Neural progenitor cell (in vitro differentiated cells): ENCODE results near the gene LRP5. TPM values are rescaled to one million over a fixed set of nuclear protein-coding genes. Genes with fewer than 3 reads are reported as not detected.
A peak's percentile ranks its signal among the peaks of the same experiment; 100 is the strongest.

Experiments
- DNase-seq: peaks from one replicate; pipeline ENCODE4 v3.0.0-alpha.2; 2016; ENCODE audit warnings: low spot score
- H2AFZ ChIP-seq: fragments of 200-600 bp; sonication (generic); replicated peaks from 2 replicates; pipeline ENCODE4 v1.6.1; 2016; ENCODE audit warnings: antibody characterized with exemption
- H3F3A ChIP-seq: fragments of 200-600 bp; sonication (generic); 2 replicates; pipeline ENCODE4 v1.6.1; 2016; ENCODE audit warnings: antibody characterized with exemption, low read depth
- H3K27ac ChIP-seq: fragments of 200-600 bp; sonication (generic); 2 replicates; pipeline ENCODE4 v1.5.1; 2016; ENCODE audit warnings: mild to moderate bottlenecking
- H3K27me3 ChIP-seq: fragments of 200-600 bp; sonication (generic); 2 replicates; pipeline ENCODE4 v1.6.1; 2016; ENCODE audit warnings: mild to moderate bottlenecking, moderate library complexity
- H3K36me3 ChIP-seq: fragments of 200-600 bp; sonication (generic); 2 replicates; pipeline ENCODE4 v1.5.1; 2016
- H3K4me1 ChIP-seq: fragments of 200-600 bp; sonication (generic); 2 replicates; pipeline ENCODE4 v1.6.1; 2016; ENCODE audit warnings: mixed run types
- H3K4me2 ChIP-seq: fragments of 200-600 bp; sonication (generic); 2 replicates; pipeline ENCODE4 v1.6.1; 2016
- H3K4me3 ChIP-seq: fragments of 200-600 bp; sonication (generic); 2 replicates; pipeline ENCODE4 v1.5.1; 2016
- H3K79me2 ChIP-seq: fragments of 200-600 bp; sonication (generic); 2 replicates; pipeline ENCODE4 v1.6.1; 2016; ENCODE audit warnings: low read depth
- H3K9ac ChIP-seq: fragments of 200-600 bp; sonication (generic); 2 replicates; pipeline ENCODE4 v1.6.1; 2016
- H3K9me3 ChIP-seq: fragments of 200-600 bp; sonication (generic); 2 replicates; pipeline ENCODE4 v1.5.1; 2016; ENCODE audit warnings: low read depth
- H4K20me1 ChIP-seq: fragments of 200-600 bp; sonication (generic); 2 replicates; pipeline ENCODE4 v1.6.1; 2016; ENCODE audit warnings: low read depth
- H3K27ac Mint-ChIP-seq: 3 replicates; pipeline ENCODE4 v1.8.0; 2021; ENCODE audit warnings: mixed read lengths
- H3K27me3 Mint-ChIP-seq: 2 replicates; pipeline ENCODE4 v1.8.0; 2022; ENCODE audit warnings: low read depth, mild to moderate bottlenecking, inconsistent platforms, moderate library complexity, mixed read lengths; ENCODE audit not compliant: insufficient read depth
- H3K36me3 Mint-ChIP-seq: 3 replicates; pipeline ENCODE4 v1.8.0; 2021; ENCODE audit warnings: mixed read lengths
- H3K4me1 Mint-ChIP-seq: 3 replicates; pipeline ENCODE4 v1.8.0; 2021; ENCODE audit warnings: mixed read lengths
- H3K4me3 Mint-ChIP-seq: 3 replicates; pipeline ENCODE4 v1.8.0; 2021; ENCODE audit warnings: mild to moderate bottlenecking, moderate library complexity, mixed read lengths
- H3K9me3 Mint-ChIP-seq: 3 replicates; pipeline ENCODE4 v1.8.0; 2020; ENCODE audit warnings: mixed read lengths
- CTCF ChIP-seq: fragments of 200-600 bp; sonication (generic); IDR thresholded peaks from 2 replicates; pipeline ENCODE4 v1.5.1; 2017; ENCODE audit warnings: antibody characterized with exemption, mild to moderate bottlenecking
- EZH2 ChIP-seq: fragments of 200-600 bp; sonication (generic); IDR thresholded peaks from 2 replicates; pipeline ENCODE4 v1.6.1; 2017; ENCODE audit warnings: antibody characterized with exemption, mild to moderate bottlenecking, moderate library complexity
- EZH2phosphoT487 ChIP-seq: fragments of 200-600 bp; sonication (generic); IDR thresholded peaks from 2 replicates; pipeline ENCODE4 v1.6.1; 2017; ENCODE audit warnings: antibody characterized with exemption
- total RNA-seq: library from RNA; depleted of rRNA; stranded (reverse); fragments of >200 nt; gene quantifications from 2 replicates; pipeline ENCODE4 v1.2.3, GENCODE V29; 2015; ENCODE audit warnings: low replicate concordance

LRP5 gene
- total RNA-seq, 1 donor from 2014 or later, result 7.3 TPM

GRCh38 chr11:68481579-68482240 lies 169.3 kb downstream of the LRP5 start:
- no peak overlapping the region for H3K9ac ChIP-seq
- H3K9me3 Mint-ChIP-seq, result peaks cover 79% of the 10 kb centered on the region
- no peak overlapping the region for H3K4me3 ChIP-seq
- H3K4me1 Mint-ChIP-seq, result no peaks in the 10 kb centered on the region
- TF ChIP-seq EZH2phosphoT487 (no peak), CTCF (no peak), EZH2 (no peak)
- H3F3A ChIP-seq, result peaks cover 13% of the 10 kb centered on the region
- H3K27ac Mint-ChIP-seq, result no peak overlapping the region
- H3K36me3 ChIP-seq, result no peaks in the 10 kb centered on the region
- H3K27ac ChIP-seq, result no peak overlapping the region
- peaks cover 64% of the 10 kb centered on the region for H4K20me1 ChIP-seq
- peaks cover 2% of the 10 kb centered on the region for H3K27me3 Mint-ChIP-seq
- H3K4me1 ChIP-seq, result no peaks in the 10 kb centered on the region
- H2AFZ ChIP-seq, result no peak overlapping the region
- DNase-seq, result no peak
- H3K79me2 ChIP-seq, result peaks cover 100% of the 10 kb centered on the region
- H3K9me3 ChIP-seq, result no peaks in the 10 kb centered on the region
- no peaks in the 10 kb centered on the region for H3K27me3 ChIP-seq
- H3K4me3 Mint-ChIP-seq, result no peak overlapping the region
- H3K4me2 ChIP-seq, result no peak overlapping the region
- H3K36me3 Mint-ChIP-seq, result peaks cover 68% of the 10 kb centered on the region

GRCh38 chr11:68488623-68489022 lies 176.2 kb downstream of the LRP5 start:
- H3K36me3 Mint-ChIP-seq, result peaks cover 53% of the 10 kb centered on the region
- TF ChIP-seq EZH2 (no peak), EZH2phosphoT487 (no peak), CTCF (no peak)

GRCh38 chr11:68495220-68495729 lies 182.9 kb downstream of the LRP5 start:
- Histone ChIP-seq H3K4me1 (peaks cover 17% of the 10 kb centered on the region), H3F3A (no peaks in the 10 kb centered on the region), H3K79me2 (peaks cover 100% of the 10 kb centered on the region), H3K27me3 (no peaks in the 10 kb centered on the region), H3K4me3 (no peak overlapping the region), H3K9ac (no peak overlapping the region), H3K9me3 (no peaks in the 10 kb centered on the region), H3K27ac (no peak overlapping the region), H2AFZ (no peak overlapping the region), H3K4me2 (no peak overlapping the region), H4K20me1 (peaks cover 94% of the 10 kb centered on the region), H3K36me3 (no peaks in the 10 kb centered on the region)
- Mint-ChIP-seq H3K27me3 (peaks cover 4% of the 10 kb centered on the region), H3K4me3 (no peak overlapping the region), H3K36me3 (peaks cover 16% of the 10 kb centered on the region), H3K9me3 (peaks cover 15% of the 10 kb centered on the region), H3K27ac (no peak overlapping the region), H3K4me1 (peaks cover 10% of the 10 kb centered on the region)
- TF ChIP-seq CTCF (no peak), EZH2 (no peak), EZH2phosphoT487 (no peak)
- no peak for DNase-seq

More at GRCh38 chr11:68488623-68489022, 176.2 kb downstream of the LRP5 start:
- H4K20me1 ChIP-seq, result peaks cover 80% of the 10 kb centered on the region
- no peak overlapping the region for H3K27ac Mint-ChIP-seq
- DNase-seq, result no peak
- H3K9me3 Mint-ChIP-seq, result peaks cover 55% of the 10 kb centered on the region
- no peaks in the 10 kb centered on the region for H3K9me3 ChIP-seq
- no peaks in the 10 kb centered on the region for H3K36me3 ChIP-seq
- no peak overlapping the region for H3K27ac ChIP-seq
- no peaks in the 10 kb centered on the region for H3K4me1 ChIP-seq
- no peaks in the 10 kb centered on the region for H3F3A ChIP-seq
- no peak overlapping the region for H3K4me3 ChIP-seq
- no peak overlapping the region for H2AFZ ChIP-seq
- H3K27me3 Mint-ChIP-seq, result peaks cover 4% of the 10 kb centered on the region
- H3K4me2 ChIP-seq, result no peak overlapping the region
- H3K79me2 ChIP-seq, result peaks cover 100% of the 10 kb centered on the region
- H3K27me3 ChIP-seq, result no peaks in the 10 kb centered on the region
- peak overlapping the region; percentile 15 for H3K4me3 Mint-ChIP-seq
- H3K9ac ChIP-seq, result no peak overlapping the region
- H3K4me1 Mint-ChIP-seq, result no peaks in the 10 kb centered on the region
